ENCODE measurements around the gene RABGAP1L.
"Not testable (repeated sequence)": the region's sequence is repeated elsewhere in the genome, so short reads cannot be mapped to it uniquely, and the experiment has no call there.

The RABGAP1L gene

GRCh38 chr1:174569240-174569639, 409.9 kb downstream of the RABGAP1L start:
- DNase-seq (ENCODE audit: low spot score), result no peak

DNA sequence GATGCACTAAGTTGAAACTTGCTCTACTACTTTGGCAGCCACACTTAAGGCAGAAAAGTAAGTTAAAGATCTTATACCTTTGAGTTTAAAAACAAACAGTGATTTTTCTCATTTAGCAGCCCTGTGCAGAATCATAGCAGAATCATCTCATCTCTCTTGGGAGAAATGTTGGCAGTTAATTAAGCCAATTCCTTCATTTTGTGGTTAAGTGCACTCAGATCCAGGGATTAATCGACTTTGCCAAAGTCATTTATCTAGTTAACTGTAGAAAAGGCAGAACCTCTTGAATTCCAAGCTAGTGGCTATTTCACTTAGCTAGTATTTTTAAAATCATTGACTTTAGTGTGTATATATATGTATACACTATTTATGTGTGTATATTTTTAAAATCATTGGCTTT, 413.5 kb downstream of the RABGAP1L start:
- no peak for DNase-seq (ENCODE audit: low spot score)

DNA sequence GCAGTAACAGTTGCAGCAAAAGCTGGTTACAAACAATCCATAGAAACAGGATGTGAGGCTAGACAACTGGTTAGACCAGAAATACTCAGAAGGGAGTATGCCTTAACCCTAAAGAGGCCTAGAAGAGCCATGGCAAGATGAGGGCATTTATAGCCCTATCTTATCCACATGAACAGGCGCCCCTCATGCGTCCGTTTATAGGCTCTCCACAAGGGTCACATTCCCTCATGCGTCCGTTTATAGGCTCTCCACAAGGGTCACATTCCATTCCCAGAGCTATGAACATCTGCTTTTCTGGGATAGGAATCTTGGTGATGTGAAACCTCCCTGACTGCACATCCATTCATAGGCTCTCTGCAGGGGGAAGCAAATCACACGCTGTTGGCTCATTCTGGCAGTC, 416.8 kb downstream of the RABGAP1L start:
- DNase-seq (ENCODE audit: low spot score), result not testable (repeated sequence)

DNA sequence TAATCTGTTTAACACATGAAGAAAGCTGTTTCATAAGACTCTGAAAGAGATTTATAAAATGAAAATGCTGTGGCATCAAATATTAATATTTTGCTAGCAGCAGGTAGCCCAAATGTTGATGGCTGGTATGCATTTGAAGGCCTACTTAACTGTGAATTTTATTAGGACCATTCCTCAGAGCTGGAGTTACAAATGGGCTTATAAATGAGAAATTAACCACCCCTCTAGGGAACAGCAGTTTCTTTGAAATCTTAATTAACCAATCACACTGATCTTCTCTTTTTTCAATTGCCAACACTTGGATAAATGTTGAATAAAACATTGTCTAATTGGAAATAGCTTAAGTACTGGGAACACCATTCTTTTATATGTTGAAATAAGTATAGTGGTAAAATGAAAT, 418.4 kb downstream of the RABGAP1L start:
- DNase-seq (ENCODE audit: low spot score), result no peak

- DNase-seq (ENCODE audit: low spot score), result no peak
These were observed 421.5 kb downstream of the RABGAP1L start for GRCh38 chr1:174580801-174581200.

- no peak for DNase-seq (ENCODE audit: low spot score)
These were observed 424.0 kb downstream of the RABGAP1L start for GRCh38 chr1:174583316-174583715.

GRCh38 chr1:174584071-174584470, 424.8 kb downstream of the RABGAP1L start:
- no peak for DNase-seq (ENCODE audit: low spot score)

DNA sequence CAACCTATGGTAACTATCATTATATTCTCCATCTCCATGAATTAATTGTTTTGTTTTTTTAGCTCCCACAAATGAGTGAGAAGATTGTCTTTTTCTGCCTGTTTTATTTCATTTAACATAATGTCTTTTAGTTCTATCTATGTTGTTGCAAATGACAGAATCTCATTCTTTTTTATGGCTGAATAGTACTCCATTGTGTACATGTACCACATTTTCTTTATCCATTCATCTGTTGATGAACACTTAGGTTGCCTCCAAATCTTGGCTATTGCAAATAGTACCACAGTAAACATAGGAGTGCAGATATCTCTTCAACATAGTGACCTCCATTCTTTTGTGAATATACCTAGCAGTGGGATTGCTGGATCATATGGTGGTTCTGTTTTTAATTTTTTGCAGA, 429.3 kb downstream of the RABGAP1L start:
- DNase-seq (ENCODE audit: low spot score), result not testable (repeated sequence)

GRCh38 chr1:174605198-174605597, 445.9 kb downstream of the RABGAP1L start:
- DNase-seq (ENCODE audit: low spot score), result no peak

DNA sequence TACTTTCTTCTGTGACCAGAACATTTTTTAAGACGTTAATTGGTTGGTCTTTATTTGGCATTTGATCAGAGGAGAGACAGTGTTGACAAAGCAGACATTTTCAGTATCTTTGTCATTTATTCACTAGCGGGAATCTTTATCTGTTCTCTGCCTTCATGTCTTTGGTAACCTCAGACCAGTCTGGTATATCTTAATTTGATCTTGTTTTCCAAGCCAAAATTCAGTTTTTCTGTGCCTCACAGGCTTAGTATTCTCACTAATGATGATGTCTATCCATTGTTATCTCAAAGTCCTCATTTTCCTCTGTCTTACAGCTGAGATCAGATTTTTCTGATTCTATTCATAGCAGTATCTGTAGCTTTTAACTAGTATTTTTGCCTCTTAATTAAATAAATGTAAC, 447.2 kb downstream of the RABGAP1L start:
- DNase-seq (ENCODE audit: low spot score), result no peak

DNA sequence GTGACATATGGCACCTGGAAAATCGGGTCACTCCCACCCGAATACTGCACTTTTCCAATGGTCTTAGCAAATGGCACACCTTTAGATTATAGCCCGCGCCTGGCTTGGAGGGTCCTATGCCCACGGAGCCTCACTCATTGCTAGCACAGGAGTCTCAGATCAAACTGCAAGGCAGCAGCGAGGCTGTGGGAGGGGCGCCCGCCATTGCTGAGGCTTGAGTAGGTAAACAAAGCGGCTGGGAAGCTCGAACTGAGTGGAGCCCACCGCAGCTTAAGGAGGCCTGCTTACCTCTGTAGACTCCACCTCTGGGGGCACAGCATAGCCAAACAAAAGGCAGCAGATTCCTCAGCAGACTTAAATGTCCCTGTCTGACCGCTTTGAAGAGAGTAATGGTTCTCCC, 458.6 kb downstream of the RABGAP1L start:
- not testable (repeated sequence) for DNase-seq (ENCODE audit: low spot score)

GRCh38 chr1:174623324-174624035, 464.2 kb downstream of the RABGAP1L start:
- no peak for DNase-seq (ENCODE audit: low spot score)

- peak; percentile 20 for DNase-seq (ENCODE audit: low spot score)
These were observed 467.0 kb downstream of the RABGAP1L start for GRCh38 chr1:174626031-174627025.

- DNase-seq (ENCODE audit: low spot score), result no peak
These were observed 478.2 kb downstream of the RABGAP1L start for GRCh38 chr1:174637487-174637886.

DNA sequence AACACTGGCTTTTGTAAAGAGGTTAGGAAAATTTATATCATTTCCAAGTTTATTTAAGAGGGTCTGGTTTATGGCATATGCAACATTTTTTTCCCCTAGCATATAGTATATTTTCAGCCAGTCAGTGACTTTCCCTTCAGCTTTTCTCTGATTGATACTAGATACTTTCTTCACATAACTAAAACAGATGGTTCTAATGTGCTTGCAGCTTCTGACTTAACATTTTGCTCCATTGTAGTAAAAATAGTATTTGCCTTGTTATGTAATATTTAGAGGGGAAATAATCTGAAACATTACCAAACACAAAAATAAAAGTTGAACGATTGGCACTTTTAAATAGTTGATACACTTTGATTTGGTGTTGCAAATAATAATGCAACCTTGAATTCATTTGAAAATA, 480.1 kb downstream of the RABGAP1L start:
- no peak for DNase-seq (ENCODE audit: low spot score)

DNA sequence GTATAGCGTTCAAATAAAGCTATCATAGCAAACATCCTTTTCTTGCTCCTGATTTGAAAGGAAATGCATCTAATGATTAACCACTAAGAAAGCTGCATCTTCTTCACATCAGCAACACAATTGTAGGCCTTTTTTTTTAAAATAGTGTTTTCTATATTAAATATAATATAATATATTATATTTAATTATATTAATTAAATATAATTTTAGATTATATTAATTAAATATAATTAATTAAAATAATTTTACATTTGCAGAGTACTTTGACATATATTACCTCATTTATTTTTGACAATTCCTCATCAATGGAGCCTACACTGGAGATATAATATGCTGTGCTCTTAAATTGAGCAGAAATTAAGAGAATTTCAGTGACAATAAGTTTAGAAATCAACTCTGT, 481.5 kb downstream of the RABGAP1L start:
- no peak for DNase-seq (ENCODE audit: low spot score)

DNA sequence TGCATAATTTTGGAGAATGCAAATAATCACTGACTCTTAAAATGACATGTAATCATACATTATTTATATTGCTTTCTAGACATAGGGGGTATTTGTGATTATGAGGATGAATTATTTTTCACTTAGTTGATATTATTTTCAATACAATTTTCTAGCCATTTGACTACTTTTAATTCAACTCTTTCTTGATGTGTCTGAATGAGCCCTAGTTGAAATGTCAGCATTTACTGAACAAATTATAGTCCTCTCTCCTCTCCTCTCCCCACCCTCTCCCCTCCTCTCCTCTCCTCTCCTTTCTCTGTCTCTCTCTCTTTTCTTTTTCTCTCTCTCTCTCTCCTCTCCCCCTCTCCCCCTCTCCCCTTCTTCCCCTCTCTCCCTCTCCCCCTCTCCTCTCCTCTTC, 483.1 kb downstream of the RABGAP1L start:
- DNase-seq (ENCODE audit: low spot score), result no peak

DNA sequence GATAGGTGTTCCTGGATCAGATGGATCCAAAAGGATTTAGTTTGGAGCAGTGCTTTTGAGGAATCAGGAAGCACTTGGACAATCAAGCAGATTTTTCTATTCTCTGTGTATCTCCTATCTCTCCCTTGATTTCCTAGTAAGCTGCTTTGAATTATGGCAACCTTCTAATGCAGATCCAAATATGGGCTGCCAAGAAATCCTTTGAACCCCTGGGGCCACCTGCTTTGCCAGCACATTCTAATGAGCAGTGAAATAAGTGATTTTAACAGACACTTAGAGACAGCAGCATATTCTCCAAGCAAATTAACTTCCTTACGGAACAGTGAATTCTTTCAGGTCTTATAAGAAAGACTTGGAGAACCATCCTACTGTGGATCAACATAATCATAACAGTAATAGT, 483.9 kb downstream of the RABGAP1L start:
- no peak for DNase-seq (ENCODE audit: low spot score)

- DNase-seq (ENCODE audit: low spot score), result not testable (repeated sequence)
These were observed 490.3 kb downstream of the RABGAP1L start for GRCh38 chr1:174649572-174649971.

DNA sequence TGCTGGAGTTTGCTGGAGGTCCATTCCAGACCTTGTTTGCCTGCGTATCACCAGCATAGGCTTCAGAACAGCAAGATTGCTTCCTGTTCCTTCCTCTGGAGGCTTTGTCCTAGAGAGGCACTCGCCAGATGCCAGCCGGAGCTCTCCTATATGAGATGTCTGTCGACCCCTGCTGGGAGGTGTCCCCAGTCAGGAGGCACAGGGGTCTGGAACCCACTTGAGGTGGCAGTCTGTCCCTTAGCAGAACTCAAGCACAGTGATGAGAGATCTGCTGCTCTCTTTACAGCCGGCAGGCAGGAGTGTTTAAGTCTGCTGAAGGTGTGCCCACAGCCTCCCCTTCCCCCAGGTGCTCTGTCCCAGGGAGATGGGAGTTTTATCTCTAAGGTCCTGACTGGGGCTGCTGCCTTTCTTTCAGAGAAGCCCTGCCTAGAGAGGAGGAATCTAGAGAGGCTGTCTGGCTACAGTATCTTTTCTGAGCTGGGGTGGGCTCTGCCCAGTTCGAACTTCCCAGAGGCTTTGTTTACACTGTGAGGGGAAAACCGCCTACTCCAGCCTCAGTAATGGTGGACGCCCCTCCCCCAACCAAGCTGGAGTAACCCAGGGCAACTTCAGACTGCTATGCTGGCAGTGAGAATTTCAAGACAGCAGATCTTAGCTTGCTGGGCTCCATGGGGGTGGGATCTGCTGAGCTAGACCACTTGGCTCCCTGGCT, 493.4 kb downstream of the RABGAP1L start:
- DNase-seq (ENCODE audit: low spot score), result no peak

DNA sequence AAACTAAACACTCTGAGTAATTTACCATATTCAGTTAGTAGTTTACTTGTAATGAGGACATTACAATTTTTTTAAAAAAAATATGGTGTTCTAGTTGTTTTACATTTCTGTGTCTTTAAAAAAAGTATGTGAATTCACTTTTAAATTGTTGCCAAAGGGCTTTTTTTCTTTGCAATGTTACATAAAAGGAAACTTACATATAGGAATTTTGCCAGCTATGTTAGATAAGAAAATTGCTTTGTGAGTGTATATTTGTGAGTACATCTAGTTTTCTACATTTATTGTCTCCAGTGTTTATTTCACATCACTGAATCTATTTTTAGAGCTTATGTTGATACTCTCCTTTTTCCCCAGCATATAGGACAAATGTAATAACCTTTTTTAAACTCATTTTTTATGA, 495.2 kb downstream of the RABGAP1L start:
- no peak for DNase-seq (ENCODE audit: low spot score)

GRCh38 chr1:174656409-174657059, 497.2 kb downstream of the RABGAP1L start:
- no peak for DNase-seq (ENCODE audit: low spot score)

Measured in COLO829 (cell line).